Liver (tissue), 9 donors: ENCODE measurements around the gene LRRC8B. TPM values are rescaled to one million over a fixed set of nuclear protein-coding genes. Genes with fewer than 3 reads are reported as not detected.

Experiments
- DNase-seq: peaks from one replicate; pipeline ENCODE4 v3.0.0-alpha.2; 2017; ENCODE audit warnings: low spot score
- H3K27ac ChIP-seq, 2 donors: one replicate each; pipeline ENCODE4 v1.7.0; 2013; ENCODE audit warnings: inconsistent platforms in 2 of 2, low read length in 2 of 2, control low read depth in 1 of 2, low read depth in 1 of 2, mild to moderate bottlenecking in 1 of 2
- H3K27me3 ChIP-seq, 4 donors: one replicate each; pipeline versions ENCODE4 v1.6.1 to v1.7.0; 2013; ENCODE audit warnings: low read length in 3 of 4, inconsistent platforms in 1 of 4, mild to moderate bottlenecking in 1 of 4, moderate library complexity in 1 of 4; ENCODE audit not compliant: control insufficient read depth in 4 of 4, insufficient read depth in 4 of 4
- H3K36me3 ChIP-seq, 4 donors: one replicate each; pipeline versions ENCODE4 v1.6.1 to v1.7.0; 2013; ENCODE audit warnings: low read length in 3 of 4, mild to moderate bottlenecking in 3 of 4, low read depth in 1 of 4, moderate library complexity in 1 of 4; ENCODE audit not compliant: control insufficient read depth in 4 of 4, insufficient read depth in 3 of 4
- H3K4me1 ChIP-seq, 4 donors: one replicate each; pipeline versions ENCODE4 v1.6.1 to v1.7.0; 2013; ENCODE audit warnings: low read length in 3 of 4, mild to moderate bottlenecking in 3 of 4, moderate library complexity in 1 of 4; ENCODE audit not compliant: control insufficient read depth in 4 of 4, insufficient read depth in 4 of 4
- H3K4me3 ChIP-seq, 3 donors: one replicate each; pipeline versions ENCODE4 v1.6.1 to v1.7.0; 2013; ENCODE audit warnings: low read length in 3 of 3, control low read depth in 1 of 3, low read depth in 1 of 3, mild to moderate bottlenecking in 1 of 3
- H3K9ac ChIP-seq, 2 donors: one replicate each; pipeline ENCODE4 v1.7.0; 2013; ENCODE audit warnings: low read length in 2 of 2, mild to moderate bottlenecking in 2 of 2, moderate library complexity in 2 of 2, control low read depth in 1 of 2, low read depth in 1 of 2
- H3K9me3 ChIP-seq, 4 donors: one replicate each; pipeline versions ENCODE4 v1.6.1 to v1.7.0; 2013; ENCODE audit warnings: low read length in 3 of 4; ENCODE audit not compliant: control insufficient read depth in 4 of 4
- ATF3 ChIP-seq: IDR thresholded peaks from 2 replicates; pipeline ENCODE4 v1.6.1; 2016; ENCODE audit warnings: antibody characterized with exemption
- CTCF ChIP-seq: fragments of 150-350 bp; IDR thresholded peaks from 2 replicates; pipeline ENCODE4 v1.5.1; 2017; ENCODE audit warnings: improper control_type of control experiment, low read depth, low read length; ENCODE audit not compliant: missing input control
- EGR1 ChIP-seq, 2 donors: IDR thresholded peaks; 2 replicates each; pipeline ENCODE4 v1.6.1; 2016 to 2018; ENCODE audit warnings: antibody characterized with exemption in 2 of 2, low read depth in 2 of 2
- FOXA1 ChIP-seq: IDR thresholded peaks from 2 replicates; pipeline ENCODE4 v1.6.1; 2016; ENCODE audit warnings: antibody characterized with exemption
- FOXA2 ChIP-seq: IDR thresholded peaks from 2 replicates; pipeline ENCODE4 v1.6.1; 2016; ENCODE audit warnings: antibody characterized with exemption
- GABPA ChIP-seq, 2 donors: IDR thresholded peaks in 1 of 2; conservative IDR thresholded peaks in 1 of 2; 2 replicates each; pipeline ENCODE4 v1.6.1; 2016; ENCODE audit warnings: antibody characterized with exemption in 2 of 2, mild to moderate bottlenecking in 1 of 2, moderate library complexity in 1 of 2
- HNF4G ChIP-seq: IDR thresholded peaks from 2 replicates; pipeline ENCODE4 v1.6.1; 2016; ENCODE audit warnings: antibody characterized with exemption
- JUND ChIP-seq, 2 donors: IDR thresholded peaks; 2 replicates each; pipeline ENCODE4 v1.6.1; 2016; ENCODE audit warnings: antibody characterized with exemption in 2 of 2
- NR2F2 ChIP-seq: IDR thresholded peaks from 2 replicates; pipeline ENCODE4 v1.6.1; 2016; ENCODE audit warnings: antibody characterized with exemption
- RAD21 ChIP-seq, 2 donors: IDR thresholded peaks; 2 replicates each; pipeline ENCODE4 v1.6.1; 2016; ENCODE audit warnings: antibody characterized with exemption in 2 of 2, mild to moderate bottlenecking in 2 of 2
- TAF1 ChIP-seq: conservative IDR thresholded peaks from 2 replicates; pipeline ENCODE4 v1.6.1; 2016; ENCODE audit warnings: antibody characterized with exemption, mild to moderate bottlenecking
- YY1 ChIP-seq: IDR thresholded peaks from 2 replicates; pipeline ENCODE4 v1.6.1; 2016; ENCODE audit warnings: antibody characterized with exemption, mild to moderate bottlenecking
- polyA plus RNA-seq, 2 donors: library from polyadenylated mRNA; stranded (reverse) in 1 of 2; unstranded in 1 of 2; fragments of 200-250 nt in 1 of 2; fragments of >200 nt in 1 of 2; fragmentation: Nextera tagmentation in 1 of 2; extraction: Ambion mirVana in 1 of 2; gene quantifications; one replicate each; pipeline versions ENCODE4 v1.2.1 to v1.2.3, GENCODE V29; 2013 to 2015
- total RNA-seq, 2 donors: library from RNA; depleted of rRNA; stranded (reverse); fragments of >200 nt; gene quantifications; one replicate each; pipeline ENCODE4 v1.2.3, GENCODE V29; 2014
- TF ChIP-seq, protein P1 (sequence below): IDR thresholded peaks from 2 replicates; pipeline ENCODE4 v1.6.1; 2016; ENCODE audit warnings: antibody characterized with exemption
- TF ChIP-seq, protein P2 (sequence below): IDR thresholded peaks from 2 replicates; pipeline ENCODE4 v1.6.1; 2016; ENCODE audit warnings: antibody characterized with exemption
- TF ChIP-seq, protein P3 (sequence below): IDR thresholded peaks from 2 replicates; pipeline ENCODE4 v1.6.1; 2016; ENCODE audit warnings: antibody characterized with exemption, mild to moderate bottlenecking
- donor health status: healthy.
- donor health status: healthy.
- donor health status: healthy.
- donor health status: healthy.
- donor health status: healthy.

LRRC8B gene
- total and polyA plus RNA-seq, 4 donors: 1.2 to 4.3 (median 2.5) TPM

- TF ChIP-seq CTCF (no peak), JUND (IDR thresholded peaks at IDR 0.05) (no peak), GABPA (IDR thresholded peaks at IDR 0.05 in 1 of 2, conservative IDR thresholded peaks at IDR 0.05 in 1 of 2) (no peak), YY1 (no peak), TAF1 (no peak), ATF3 (no peak), NR2F2 (no peak)
Observed at GRCh38 chr1:89637496-89637895, 112.9 kb downstream of the LRRC8B start (continued).

- DNase-seq: no peak
- no peak for TF ChIP-seq TAF1
- TF ChIP-seq, protein P1, sequence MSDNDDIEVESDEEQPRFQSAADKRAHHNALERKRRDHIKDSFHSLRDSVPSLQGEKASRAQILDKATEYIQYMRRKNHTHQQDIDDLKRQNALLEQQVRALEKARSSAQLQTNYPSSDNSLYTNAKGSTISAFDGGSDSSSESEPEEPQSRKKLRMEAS: no peak
- no peak for TF ChIP-seq HNF4G
- TF ChIP-seq EGR1 (IDR thresholded peaks at IDR 0.05; ENCODE audit: low read depth in 2 of 2): no peak
- TF ChIP-seq, protein P2, sequence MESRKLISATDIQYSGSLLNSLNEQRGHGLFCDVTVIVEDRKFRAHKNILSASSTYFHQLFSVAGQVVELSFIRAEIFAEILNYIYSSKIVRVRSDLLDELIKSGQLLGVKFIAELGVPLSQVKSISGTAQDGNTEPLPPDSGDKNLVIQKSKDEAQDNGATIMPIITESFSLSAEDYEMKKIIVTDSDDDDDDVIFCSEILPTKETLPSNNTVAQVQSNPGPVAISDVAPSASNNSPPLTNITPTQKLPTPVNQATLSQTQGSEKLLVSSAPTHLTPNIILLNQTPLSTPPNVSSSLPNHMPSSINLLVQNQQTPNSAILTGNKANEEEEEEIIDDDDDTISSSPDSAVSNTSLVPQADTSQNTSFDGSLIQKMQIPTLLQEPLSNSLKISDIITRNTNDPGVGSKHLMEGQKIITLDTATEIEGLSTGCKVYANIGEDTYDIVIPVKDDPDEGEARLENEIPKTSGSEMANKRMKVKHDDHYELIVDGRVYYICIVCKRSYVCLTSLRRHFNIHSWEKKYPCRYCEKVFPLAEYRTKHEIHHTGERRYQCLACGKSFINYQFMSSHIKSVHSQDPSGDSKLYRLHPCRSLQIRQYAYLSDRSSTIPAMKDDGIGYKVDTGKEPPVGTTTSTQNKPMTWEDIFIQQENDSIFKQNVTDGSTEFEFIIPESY: no peak
- TF ChIP-seq ATF3: no peak
- no peak for TF ChIP-seq NR2F2
- TF ChIP-seq YY1: no peak
- no peak for TF ChIP-seq FOXA1
- TF ChIP-seq, protein P3, sequence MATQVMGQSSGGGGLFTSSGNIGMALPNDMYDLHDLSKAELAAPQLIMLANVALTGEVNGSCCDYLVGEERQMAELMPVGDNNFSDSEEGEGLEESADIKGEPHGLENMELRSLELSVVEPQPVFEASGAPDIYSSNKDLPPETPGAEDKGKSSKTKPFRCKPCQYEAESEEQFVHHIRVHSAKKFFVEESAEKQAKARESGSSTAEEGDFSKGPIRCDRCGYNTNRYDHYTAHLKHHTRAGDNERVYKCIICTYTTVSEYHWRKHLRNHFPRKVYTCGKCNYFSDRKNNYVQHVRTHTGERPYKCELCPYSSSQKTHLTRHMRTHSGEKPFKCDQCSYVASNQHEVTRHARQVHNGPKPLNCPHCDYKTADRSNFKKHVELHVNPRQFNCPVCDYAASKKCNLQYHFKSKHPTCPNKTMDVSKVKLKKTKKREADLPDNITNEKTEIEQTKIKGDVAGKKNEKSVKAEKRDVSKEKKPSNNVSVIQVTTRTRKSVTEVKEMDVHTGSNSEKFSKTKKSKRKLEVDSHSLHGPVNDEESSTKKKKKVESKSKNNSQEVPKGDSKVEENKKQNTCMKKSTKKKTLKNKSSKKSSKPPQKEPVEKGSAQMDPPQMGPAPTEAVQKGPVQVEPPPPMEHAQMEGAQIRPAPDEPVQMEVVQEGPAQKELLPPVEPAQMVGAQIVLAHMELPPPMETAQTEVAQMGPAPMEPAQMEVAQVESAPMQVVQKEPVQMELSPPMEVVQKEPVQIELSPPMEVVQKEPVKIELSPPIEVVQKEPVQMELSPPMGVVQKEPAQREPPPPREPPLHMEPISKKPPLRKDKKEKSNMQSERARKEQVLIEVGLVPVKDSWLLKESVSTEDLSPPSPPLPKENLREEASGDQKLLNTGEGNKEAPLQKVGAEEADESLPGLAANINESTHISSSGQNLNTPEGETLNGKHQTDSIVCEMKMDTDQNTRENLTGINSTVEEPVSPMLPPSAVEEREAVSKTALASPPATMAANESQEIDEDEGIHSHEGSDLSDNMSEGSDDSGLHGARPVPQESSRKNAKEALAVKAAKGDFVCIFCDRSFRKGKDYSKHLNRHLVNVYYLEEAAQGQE: no peak
- TF ChIP-seq CTCF: no peak
- TF ChIP-seq FOXA2: no peak
- TF ChIP-seq RAD21 (IDR thresholded peaks at IDR 0.05): no peak
- Histone ChIP-seq H3K36me3 (no peaks in the 10 kb centered on the region), H3K4me1 (no peaks in the 10 kb centered on the region), H3K9me3 (no peaks in the 10 kb centered on the region), H3K27me3 (no peaks in the 10 kb centered on the region), H3K4me3 (no peak overlapping the region), H3K27ac (no peak overlapping the region), H3K9ac (no peak overlapping the region)
Observed at GRCh38 chr1:89640440-89640839, 115.8 kb downstream of the LRRC8B start.
